Spleen (tissue), 7 donors: Measurements from ENCODE around the gene ESR1.

Source experiments
- CTCF ChIP-seq, 11 experiments: fragments of 200-600 bp in 7 of 11; fragments of 450-650 bp in 4 of 11; sonication (generic) in 4 of 11; IDR thresholded peaks in 8 of 11; conservative IDR thresholded peaks in 3 of 11; 1 replicate in 7 of 11; 2 replicates in 4 of 11; pipeline versions ENCODE4 v1.4.0 to v1.8.0; 2016 to 2021; ENCODE audit warnings: antibody characterized with exemption in 11 of 11, inconsistent platforms in 4 of 11, mild to moderate bottlenecking in 1 of 11
- POLR2A ChIP-seq, 3 donors: fragments of 450-650 bp; IDR thresholded peaks; one replicate each; pipeline ENCODE4 v1.5.1; 2017; ENCODE audit warnings: antibody characterized with exemption in 3 of 3, mild to moderate bottlenecking in 1 of 3
- POLR2AphosphoS5 ChIP-seq, 3 donors: sonication (generic); formaldehyde crosslinking; IDR thresholded peaks; one replicate each; pipeline ENCODE4 v1.5.1; 2017; ENCODE audit warnings: antibody characterized with exemption in 3 of 3
- donor health status: DM: no; HTN: no; CAD: no; lungs with moderate emphysema.
- donor health status: DM: no; HTN: no; CAD: no.
- donor health status: DM: no; HTN: no; CAD: no.

- TF ChIP-seq POLR2A (IDR thresholded peaks at IDR 0.05) (no peak), CTCF (IDR thresholded peaks at IDR 0.05 in 8 of 11, conservative IDR thresholded peaks at IDR 0.05 in 3 of 11) (no peak), POLR2AphosphoS5 (IDR thresholded peaks at IDR 0.05) (no peak)
Observed at GRCh38 chr6:152018876-152019275, 211.4 kb downstream of the ESR1 start.
